Right renal pelvis (tissue), 4 donors: ENCODE results near the gene CDH11. TPM values are rescaled to one million over a fixed set of nuclear protein-coding genes. Genes with fewer than 3 reads are reported as not detected.
A peak's percentile ranks its signal among the peaks of the same experiment; 100 is the strongest.

Source experiments
- DNase-seq, 4 donors: peaks; one replicate each; pipeline ENCODE4 v3.0.0-alpha.2; 2013; ENCODE audit warnings: low read depth in 4 of 4, low spot score in 3 of 4, missing footprints in 1 of 4
- polyA plus RNA-seq, 4 donors: library from polyadenylated mRNA; unstranded; fragments of 120-200 nt; gene quantifications; one replicate each; pipeline ENCODE4 v1.2.1, GENCODE V29; 2013; ENCODE audit not compliant: insufficient read length in 4 of 4

The CDH11 gene
- polyA plus RNA-seq, 4 donors: 157 to 208 (median 182) TPM

DNA sequence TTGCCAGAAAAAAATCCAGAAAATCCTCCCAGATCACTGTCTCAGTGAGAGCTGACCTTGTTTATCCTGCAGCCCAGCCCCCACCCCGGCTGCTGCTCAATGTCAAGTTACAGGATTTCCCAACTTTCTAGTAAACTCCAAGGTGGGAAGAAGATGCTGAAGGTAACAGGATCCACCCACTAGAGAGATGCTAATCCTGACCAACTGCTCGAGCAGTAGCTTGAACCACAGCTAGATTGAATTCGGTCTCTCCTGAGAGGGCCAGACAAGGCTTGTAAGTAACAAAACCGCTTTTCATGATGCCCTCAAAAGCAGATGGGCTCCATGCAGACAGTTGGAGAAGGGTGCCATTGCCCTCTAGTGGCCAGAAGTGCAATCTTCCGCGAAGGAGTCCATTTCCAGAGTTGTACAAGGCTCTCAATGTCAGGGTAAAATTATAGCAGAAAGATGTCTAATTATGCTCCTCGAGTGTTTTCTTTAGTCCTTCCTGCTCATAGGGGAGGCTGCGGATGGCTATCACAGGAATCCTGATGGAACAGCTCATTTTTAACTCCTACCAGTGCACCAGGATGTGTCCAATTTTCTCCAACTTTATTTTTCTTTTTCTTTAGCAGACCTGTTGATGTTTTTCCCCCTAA is 3.9 kb downstream of the CDH11 start:
- peak in 2 of 4 donors; percentile 68 to 81 for DNase-seq

DNA sequence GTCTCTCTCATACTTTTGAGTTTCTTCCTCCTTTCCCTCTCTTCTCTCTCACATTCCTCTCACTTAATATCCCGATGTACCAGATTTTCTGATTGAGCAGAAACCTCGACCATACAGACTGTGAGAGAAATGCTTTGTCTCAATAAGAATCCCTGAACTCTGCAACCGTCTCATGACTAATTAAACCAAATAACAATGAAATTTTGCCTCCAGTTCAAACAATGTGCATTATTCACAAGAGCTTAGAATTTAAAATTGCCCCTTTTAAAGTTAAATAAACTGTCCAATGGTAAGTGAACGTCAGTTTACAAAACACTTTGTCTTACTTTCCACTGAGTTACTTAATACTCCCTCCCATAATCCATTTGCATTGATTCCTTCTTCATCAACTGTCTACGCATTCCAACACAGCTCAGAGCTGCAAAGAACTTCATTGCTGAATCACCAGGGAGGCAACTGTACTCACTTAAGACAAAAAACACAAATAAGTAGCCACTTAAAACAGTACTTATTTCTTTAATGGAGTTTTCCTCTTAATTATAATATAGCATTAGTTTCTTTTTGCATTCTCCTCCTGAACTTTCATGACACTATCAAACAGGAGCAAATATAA is 4.9 kb downstream of the CDH11 start:
- no peak for DNase-seq

DNA sequence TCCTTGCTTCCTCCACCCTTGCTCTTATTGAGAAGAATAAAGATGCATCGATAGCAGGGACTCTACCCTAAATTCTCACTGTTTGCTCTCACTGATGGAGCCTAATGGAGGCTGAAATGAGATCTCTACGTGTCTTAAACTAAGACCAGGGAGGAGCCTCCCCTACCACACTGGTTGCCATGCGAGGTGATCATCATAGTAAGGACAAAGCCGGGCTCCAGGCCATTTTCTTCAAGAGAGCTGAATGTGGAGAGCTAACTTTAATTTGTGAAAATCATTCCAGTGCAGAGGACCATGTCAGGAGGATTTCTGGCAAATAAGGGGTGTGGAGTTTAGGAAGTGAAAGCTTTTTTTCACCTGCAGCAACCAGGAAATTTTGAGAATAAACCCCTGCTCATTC is 5.6 kb downstream of the CDH11 start:
- no peak for DNase-seq

GRCh38 chr16:65114527-65114926 is 7.3 kb downstream of the CDH11 start:
- DNase-seq: no peak

DNA sequence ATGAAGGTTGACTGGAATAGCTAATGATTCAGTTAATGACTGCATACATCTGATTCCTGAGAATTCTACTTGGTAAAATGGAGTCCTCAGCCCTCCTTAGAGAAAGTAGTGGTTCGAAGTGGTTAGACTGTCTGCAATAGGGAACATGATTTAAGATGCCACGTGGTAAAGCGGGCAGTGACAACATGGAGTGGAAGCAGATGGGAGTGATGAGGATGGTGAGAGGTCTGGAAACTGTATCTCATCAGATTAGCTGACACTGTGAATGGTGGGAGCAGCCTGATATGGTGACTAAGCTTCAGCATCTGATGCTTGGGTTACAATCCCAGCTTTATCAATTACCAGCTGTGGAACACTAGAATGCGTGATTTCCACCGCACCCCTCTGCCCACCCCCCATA is 8.4 kb downstream of the CDH11 start:
- DNase-seq: no peak

- DNase-seq: no peak
These were observed 10.6 kb downstream of the CDH11 start for GRCh38 chr16:65111306-65111705.

DNA sequence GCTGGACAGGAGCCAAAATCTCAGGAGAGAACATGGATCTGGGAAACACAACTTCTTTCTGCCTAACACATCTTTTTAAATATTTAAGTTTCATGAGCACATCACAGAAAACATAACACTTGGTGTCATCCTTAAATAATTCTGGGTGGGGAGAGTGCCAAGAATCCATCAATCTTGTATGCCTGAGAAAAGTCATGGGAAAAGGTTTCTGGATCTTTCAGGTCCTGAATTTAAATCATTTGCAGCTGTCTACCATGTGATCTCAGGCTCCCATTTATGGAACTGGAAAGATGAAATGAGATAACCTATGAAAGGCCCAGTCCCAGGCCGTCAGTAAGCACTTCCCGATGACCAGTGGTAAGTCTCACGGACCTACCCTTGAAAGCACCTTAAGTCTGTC is 15.1 kb downstream of the CDH11 start:
- no peak for DNase-seq

DNA sequence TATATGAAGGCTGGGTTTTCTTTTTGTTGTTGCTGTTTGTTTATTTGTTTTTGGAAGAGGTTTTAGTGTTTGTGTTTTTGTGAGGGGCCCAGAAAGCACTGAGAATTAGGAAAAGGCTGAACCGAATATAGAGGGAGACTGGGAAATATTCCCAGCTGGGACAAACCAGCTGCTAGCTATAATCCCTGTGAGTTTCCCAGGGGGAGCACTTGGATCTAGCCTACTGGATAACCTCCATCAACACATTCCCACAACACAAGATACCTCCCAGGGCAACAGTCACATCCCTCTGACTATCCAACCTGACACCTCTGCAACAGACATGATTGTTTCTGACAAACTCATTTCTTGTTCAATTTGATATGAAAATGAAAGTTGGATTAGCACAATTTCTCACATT is 16.7 kb downstream of the CDH11 start:
- DNase-seq: no peak

DNA sequence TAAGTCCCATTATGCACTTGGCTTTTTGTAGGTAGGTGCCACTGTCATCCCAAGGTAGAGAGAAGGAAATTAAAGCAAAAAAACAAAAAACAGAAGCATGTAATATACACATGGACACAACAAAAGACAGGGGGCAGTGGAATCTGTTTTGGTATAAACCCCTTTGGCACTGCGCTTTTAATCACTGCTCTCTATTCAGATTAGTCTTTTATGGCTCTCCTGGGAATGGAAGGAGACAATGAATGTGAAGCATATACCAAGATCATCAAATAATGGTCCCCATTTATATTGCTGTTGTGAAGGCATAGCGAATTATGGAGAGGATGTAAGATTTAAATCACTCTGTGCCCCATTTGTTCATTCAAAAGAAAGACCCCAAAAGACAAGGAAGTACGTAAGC is 17.4 kb downstream of the CDH11 start:
- no peak for DNase-seq

DNA sequence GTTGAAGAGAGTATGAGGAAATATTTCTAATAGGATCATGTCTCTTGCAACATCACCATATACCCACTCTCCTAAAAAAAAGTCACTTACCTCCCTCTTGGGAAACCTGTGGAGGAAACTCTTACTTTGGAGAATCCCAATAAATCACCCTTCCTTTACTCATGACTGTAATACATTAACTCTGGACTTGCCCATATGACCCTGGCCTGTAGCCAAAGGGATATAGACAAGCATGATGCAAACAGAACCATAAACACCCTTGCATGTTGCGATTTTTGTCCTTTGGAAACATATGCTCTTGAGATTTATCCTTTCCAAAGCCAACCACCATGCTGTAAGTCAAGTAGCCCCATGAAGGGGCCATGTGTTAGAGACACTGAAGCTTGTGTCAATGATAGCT is 19.5 kb downstream of the CDH11 start:
- DNase-seq: no peak

DNA sequence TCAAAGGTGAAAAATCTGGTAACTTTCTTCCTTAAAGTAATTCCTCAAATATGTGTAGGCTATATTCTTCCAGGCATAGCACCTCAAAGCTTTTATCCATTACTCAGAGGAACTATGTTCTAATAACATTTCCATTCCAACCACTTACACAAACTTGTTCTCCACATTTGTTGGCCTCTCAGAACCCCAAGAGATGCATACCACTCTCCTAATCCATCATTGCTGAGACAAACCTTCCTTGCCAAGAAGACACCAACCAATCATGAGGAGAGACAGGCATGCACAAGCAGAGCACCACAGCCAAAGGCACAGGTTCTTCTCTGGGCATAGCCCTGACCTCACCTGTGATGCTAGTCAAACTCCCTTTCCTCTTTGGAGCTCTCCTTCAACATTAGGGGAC is 20.9 kb downstream of the CDH11 start:
- DNase-seq: no peak

DNA sequence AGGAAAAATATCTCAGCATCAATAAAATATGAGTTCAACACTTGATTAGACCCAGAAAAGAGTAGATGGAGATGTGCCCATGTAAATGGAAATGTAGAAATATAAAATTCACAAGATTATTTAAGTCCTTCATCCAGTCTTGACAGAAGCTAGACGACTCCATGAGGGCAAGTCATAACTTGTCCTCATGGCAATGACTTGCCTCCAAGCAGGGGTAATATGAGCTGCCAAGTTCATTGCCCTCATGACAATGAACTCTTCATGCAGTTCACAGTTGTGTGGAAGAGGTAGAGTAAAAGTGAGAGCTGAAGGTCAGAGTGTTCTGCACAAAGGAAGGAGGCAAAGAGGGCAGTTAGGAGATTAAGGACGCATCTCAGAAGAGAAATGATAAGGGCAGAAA is 22.3 kb downstream of the CDH11 start:
- DNase-seq: no peak

DNA sequence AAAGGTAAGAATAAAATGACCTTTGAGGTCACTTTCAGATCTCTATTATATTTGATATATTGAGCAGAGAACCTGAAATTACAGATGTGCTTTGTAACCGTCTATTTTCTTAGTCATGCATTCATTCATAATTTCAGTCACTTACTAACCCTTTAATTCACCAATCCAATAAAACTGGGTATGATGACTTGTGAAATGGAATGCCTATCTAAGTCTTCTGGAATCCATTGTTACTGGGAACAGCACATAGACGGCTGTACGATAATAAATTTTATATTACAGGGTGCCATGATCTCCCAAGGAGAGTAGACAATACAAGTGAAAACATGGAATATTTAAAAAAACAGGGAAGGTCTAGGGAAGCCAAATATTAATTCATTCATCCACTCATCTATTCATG is 22.9 kb downstream of the CDH11 start:
- no peak for DNase-seq

DNA sequence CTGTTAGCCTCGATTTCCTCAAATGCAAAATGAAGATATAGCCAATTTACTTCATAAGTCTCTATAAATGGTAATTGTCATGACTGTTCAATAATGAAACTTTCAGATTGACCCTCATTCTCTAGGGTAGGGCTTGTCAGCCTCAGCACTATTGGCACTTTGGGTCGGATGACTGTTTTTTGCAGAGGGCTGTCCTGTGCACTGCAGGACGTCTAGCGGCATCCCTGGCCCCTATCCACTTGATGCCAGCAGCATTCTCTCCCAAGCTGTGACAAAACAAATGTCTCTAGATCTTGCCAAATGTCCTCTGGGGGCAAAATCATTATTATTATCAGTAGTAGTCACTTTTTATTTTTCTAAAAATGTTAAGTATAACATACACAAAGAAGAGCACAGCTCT is 24.6 kb downstream of the CDH11 start:
- DNase-seq: no peak

GRCh38 chr16:65095906-65096305 is 26.0 kb downstream of the CDH11 start:
- no peak for DNase-seq

DNA sequence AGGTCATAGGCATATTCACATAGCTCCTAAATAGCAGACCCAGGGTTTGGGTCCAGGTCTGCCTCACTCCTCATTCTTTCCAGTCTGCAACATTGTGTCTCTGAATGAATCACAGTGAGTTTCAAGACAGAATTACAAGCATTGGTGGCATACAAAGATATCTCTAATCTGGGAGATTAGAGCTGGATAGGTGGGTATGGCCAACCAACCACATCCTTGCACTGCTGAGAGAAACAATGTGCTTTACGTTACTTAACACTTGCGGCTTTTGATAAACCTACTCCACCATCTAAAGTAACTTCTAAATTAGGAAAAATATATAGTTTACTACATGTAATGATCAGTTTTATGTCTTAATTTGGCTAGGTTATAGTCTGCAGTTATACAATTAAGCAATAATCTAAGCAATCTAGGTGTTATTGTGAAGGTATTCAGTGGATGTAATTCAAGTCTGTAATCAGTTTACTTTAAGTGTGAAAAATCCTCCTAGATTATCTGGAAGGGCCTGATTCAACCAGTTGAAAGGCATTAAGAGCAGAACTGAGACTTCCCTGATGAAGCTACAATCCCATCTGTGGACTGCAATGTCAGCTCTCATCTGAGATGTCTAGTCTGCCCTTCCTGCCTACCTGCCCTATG is 26.7 kb downstream of the CDH11 start:
- DNase-seq: no peak

DNA sequence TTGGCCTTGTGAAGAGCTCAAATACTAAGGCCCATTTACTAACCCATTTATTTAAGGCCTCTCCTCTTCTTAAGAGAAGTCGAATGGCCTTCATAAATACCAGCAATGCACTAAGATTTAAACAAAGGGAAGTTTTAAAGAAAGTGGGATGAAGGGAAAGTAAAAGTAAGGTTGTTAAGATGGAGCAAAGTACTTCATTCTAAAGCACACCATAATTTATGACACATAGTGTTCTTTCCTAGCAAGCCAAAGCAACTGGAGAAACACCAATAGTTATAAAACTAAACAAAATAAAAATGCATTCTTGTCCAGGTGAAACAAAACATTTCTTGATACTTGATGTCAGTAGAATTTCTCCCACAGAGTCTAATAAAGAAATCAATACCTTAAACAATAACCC is 27.9 kb downstream of the CDH11 start:
- no peak for DNase-seq

DNA sequence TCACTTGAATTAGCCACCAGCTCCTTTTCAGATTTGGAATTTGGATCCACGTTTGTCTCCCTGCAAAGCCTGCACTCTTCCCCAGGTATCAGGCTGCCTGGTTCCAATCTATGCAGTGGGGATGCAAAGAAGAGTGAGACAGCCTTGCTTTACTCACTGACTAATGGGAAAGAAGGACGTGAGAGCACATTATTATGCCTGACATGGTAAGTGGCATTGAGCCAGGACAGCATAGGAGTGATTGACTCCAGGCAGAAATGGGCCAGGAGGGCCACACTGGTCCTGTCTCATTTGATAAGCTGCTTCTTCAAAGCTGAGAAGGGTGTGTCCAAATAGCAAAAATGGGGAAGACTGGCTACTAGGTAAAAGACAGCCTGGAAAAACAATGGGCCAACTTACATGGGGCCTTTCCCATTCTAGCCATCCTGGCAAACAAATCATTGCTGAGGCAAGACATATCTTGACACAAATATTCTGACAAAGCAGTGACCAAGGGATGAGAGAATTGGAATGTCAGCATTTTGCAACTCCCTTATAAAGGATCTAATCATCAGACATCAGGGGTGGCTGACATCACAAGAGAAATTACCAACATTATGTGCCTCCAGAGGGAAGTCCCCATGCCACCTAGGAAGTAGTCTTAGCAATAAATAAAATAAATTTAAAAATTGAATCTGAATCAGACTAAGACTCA is 38.6 kb downstream of the CDH11 start:
- DNase-seq: no peak

DNA sequence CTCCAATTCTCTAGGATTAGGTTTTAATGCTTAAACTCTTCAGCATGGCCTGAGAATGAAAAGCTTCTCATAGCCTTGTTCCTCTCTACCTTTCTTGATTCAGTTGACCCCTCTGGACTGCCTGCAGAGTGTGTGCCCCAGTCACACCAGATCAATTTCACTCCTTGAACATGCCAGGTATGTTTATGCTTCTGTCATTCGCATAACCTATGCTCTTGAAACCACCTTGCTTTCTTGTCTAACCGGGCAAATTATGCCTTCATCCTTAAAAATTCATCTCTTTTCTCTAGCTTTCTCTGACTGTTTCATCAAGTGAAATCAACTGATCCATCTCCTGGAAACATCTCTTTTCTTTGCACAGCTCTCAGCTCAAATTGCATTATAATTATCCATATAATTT is 42.3 kb downstream of the CDH11 start:
- DNase-seq: no peak

DNA sequence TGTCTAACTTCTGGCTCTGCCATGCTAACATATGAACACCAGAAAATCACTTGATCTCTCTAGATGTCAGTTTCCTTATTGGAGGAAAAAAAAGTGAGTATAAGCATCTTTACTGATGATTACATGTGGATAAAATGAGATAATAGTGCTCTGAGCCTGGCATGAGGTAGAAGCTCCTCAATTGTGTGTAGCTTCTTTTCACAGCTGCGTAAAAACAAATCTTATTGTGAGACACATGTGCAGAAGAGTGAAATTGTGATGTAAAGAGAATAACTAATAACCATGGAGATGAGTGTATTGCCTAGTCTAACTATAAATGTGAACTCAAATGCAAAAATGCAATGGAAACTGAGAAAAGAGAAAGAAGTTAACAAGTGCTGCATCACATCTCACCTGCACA is 44.7 kb downstream of the CDH11 start:
- no peak for DNase-seq

GRCh38 chr16:65075877-65076276 is 46.0 kb downstream of the CDH11 start:
- DNase-seq: no peak
